A549 (cell line): Measurements from ENCODE around the gene PPP4C. TPM values are rescaled to one million over a fixed set of nuclear protein-coding genes. Genes with fewer than 3 reads are reported as not detected.

Experiments
- ATAC-seq, 2 experiments: fragments of 200-7000 bp in 1 of 2; fragments of >200 bp in 1 of 2; cut with Nextera tagmentation in 1 of 2; cut with Tn5 transposase in 1 of 2; 3 replicates each; pipeline versions ENCODE4 v1.8.0 to v1.9.1; 2018 to 2020; ENCODE audit warnings: mild to moderate bottlenecking in 1 of 2, moderate library complexity in 1 of 2
- CTCF ChIA-PET: fragments of 300-600 bp; sonication (Branson Sonifier 250); formaldehyde crosslinking; extraction: SDS; loops from one replicate; lab custom pipeline; 2021; ENCODE audit warnings: antibody characterized with exemption, inconsistent platforms; lab: Yijun Ruan, JAX
- POLR2A ChIA-PET: fragments of 350-600 bp; formaldehyde crosslinking; extraction: SDS; loops from one replicate; lab custom pipeline; 2021; ENCODE audit warnings: antibody characterized with exemption, inconsistent platforms; lab: Yijun Ruan, JAX
- DNase-seq, 2 experiments: peaks; one replicate each; pipeline versions ENCODE4 v3.0.0 to v3.0.0-alpha.2; 2011 to 2016; ENCODE audit warnings: low read depth in 1 of 2, low spot score in 1 of 2
- FAIRE-seq: peaks from 2 replicates; lab custom pipeline; 2011; peaks lifted over from hg19 to GRCh38; lab: Jason Lieb, UNC
- H3K27ac ChIP-seq, 2 experiments: fragments of >200 bp; sonication (Bioruptor Twin); formaldehyde crosslinking; 3 replicates each; pipeline ENCODE4 v1.5.1; 2016 to 2017
- H3K4me1 ChIP-seq: fragments of >200 bp; sonication (Bioruptor Twin); formaldehyde crosslinking; 3 replicates; pipeline ENCODE4 v1.6.1; 2016
- H3K4me2 ChIP-seq: fragments of >200 bp; sonication (Bioruptor Twin); formaldehyde crosslinking; 3 replicates; pipeline ENCODE4 v1.6.1; 2016
- H3K4me3 ChIP-seq: fragments of >200 bp; sonication (Bioruptor Twin); formaldehyde crosslinking; 3 replicates; pipeline ENCODE4 v1.5.1; 2016
- H3K9me3 ChIP-seq: fragments of >200 bp; sonication (Bioruptor Twin); formaldehyde crosslinking; 3 replicates; pipeline ENCODE4 v1.6.1; 2016
- BHLHE40 ChIP-seq: IDR thresholded peaks from 2 replicates; pipeline ENCODE4 v1.6.1; 2012; ENCODE audit warnings: low read depth, low read length, inconsistent platforms
- CBX8 ChIP-seq: fragments of 200-600 bp; sonication (generic); IDR thresholded peaks from 2 replicates; pipeline ENCODE4 v1.6.1; 2016
- CEBPB ChIP-seq, 2 experiments: fragments of >200 bp in 1 of 2; sonication (Bioruptor Twin) in 1 of 2; formaldehyde crosslinking in 1 of 2; IDR thresholded peaks; 2 replicates each; pipeline ENCODE4 v1.6.1; 2012 to 2016
- CTCF ChIP-seq: fragments of >200 bp; sonication (Bioruptor Twin); formaldehyde crosslinking; IDR thresholded peaks from 3 replicates; pipeline ENCODE4 v1.5.1; 2016
- EHF ChIP-seq: fragments of 250-450 bp; sonication (Bioruptor Pico); IDR thresholded peaks from 2 replicates; pipeline ENCODE4 v1.5.0; 2020; ENCODE audit warnings: mild to moderate bottlenecking
- ELK1 ChIP-seq: fragments of 150-350 bp; IDR thresholded peaks from 2 replicates; pipeline ENCODE4 v1.6.1; 2014; ENCODE audit warnings: low read depth, mild to moderate bottlenecking, low read length
- FOSB ChIP-seq: fragments of 250-450 bp; sonication (Bioruptor Pico); IDR thresholded peaks from 2 replicates; pipeline ENCODE4 v1.5.0; 2020; ENCODE audit warnings: mild to moderate bottlenecking, moderate library complexity
- FOSL2 ChIP-seq, 2 experiments: fragments of 450-650 bp in 1 of 2; fragments of >200 bp in 1 of 2; sonication (Bioruptor Twin) in 1 of 2; formaldehyde crosslinking; IDR thresholded peaks; 2 replicates each; pipeline versions ENCODE4 v1.5.0 to v1.6.1; 2016 to 2020; ENCODE audit warnings: mild to moderate bottlenecking in 1 of 2, moderate library complexity in 1 of 2
- HES2 ChIP-seq: fragments of >200 bp; sonication (Bioruptor Twin); formaldehyde crosslinking; IDR thresholded peaks from 2 replicates; pipeline ENCODE4 v1.6.1; 2016
- HMGXB4 ChIP-seq: fragments of 250-450 bp; sonication (Bioruptor Pico); IDR thresholded peaks from 2 replicates; pipeline ENCODE4 v1.5.0; 2021; ENCODE audit warnings: mild to moderate bottlenecking, moderate library complexity, borderline replicate concordance
- HOXB13 ChIP-seq: fragments of 250-450 bp; sonication (Bioruptor Pico); IDR thresholded peaks from 2 replicates; pipeline ENCODE4 v1.5.0; 2020; ENCODE audit warnings: low read depth, mild to moderate bottlenecking, moderate library complexity
- JUN ChIP-seq, 2 experiments: fragments of >200 bp; sonication (Bioruptor Twin); formaldehyde crosslinking; IDR thresholded peaks; 2 replicates in 1 of 2; 3 replicates in 1 of 2; pipeline ENCODE4 v1.6.1; 2016 to 2017
- JUNB ChIP-seq: fragments of >200 bp; sonication (Bioruptor Twin); formaldehyde crosslinking; IDR thresholded peaks from 2 replicates; pipeline ENCODE4 v1.6.1; 2016
- MAX ChIP-seq: IDR thresholded peaks from 2 replicates; pipeline ENCODE4 v1.6.1; 2012
- MYC ChIP-seq: IDR thresholded peaks from 2 replicates; pipeline ENCODE4 v1.6.1; 2012; ENCODE audit warnings: mild to moderate bottlenecking, inconsistent platforms, low read length, improper control_type of control experiment, borderline replicate concordance
- NFE2L2 ChIP-seq: fragments of 150-350 bp; conservative IDR thresholded peaks from 2 replicates; pipeline ENCODE4 v1.6.1; 2014; ENCODE audit warnings: low read length
- NR3C1 ChIP-seq: fragments of >200 bp; sonication (Bioruptor Twin); formaldehyde crosslinking; IDR thresholded peaks from 3 replicates; pipeline ENCODE4 v1.6.1; 2017
- PHF8 ChIP-seq: fragments of 200-600 bp; sonication (generic); IDR thresholded peaks from 2 replicates; pipeline ENCODE4 v1.6.1; 2016; ENCODE audit warnings: low read depth, mild to moderate bottlenecking, antibody characterized with exemption, moderate library complexity, borderline replicate concordance
- POLR2A ChIP-seq: IDR thresholded peaks from 2 replicates; pipeline ENCODE4 v1.6.1; 2012; ENCODE audit warnings: mild to moderate bottlenecking, low read length
- RAD21 ChIP-seq, 2 experiments: fragments of >200 bp in 1 of 2; sonication (Bioruptor Twin) in 1 of 2; formaldehyde crosslinking in 1 of 2; IDR thresholded peaks in 1 of 2; conservative IDR thresholded peaks in 1 of 2; 2 replicates in 1 of 2; 3 replicates in 1 of 2; pipeline ENCODE4 v1.6.1; 2012 to 2018; ENCODE audit warnings: inconsistent platforms in 1 of 2
- RNF2 ChIP-seq: fragments of 200-600 bp; sonication (generic); IDR thresholded peaks from 2 replicates; pipeline ENCODE4 v1.6.1; 2016; ENCODE audit warnings: low read depth, mild to moderate bottlenecking, antibody characterized with exemption, moderate library complexity, borderline replicate concordance
- SMC3 ChIP-seq: fragments of >200 bp; sonication (Bioruptor Twin); formaldehyde crosslinking; IDR thresholded peaks from 3 replicates; pipeline ENCODE4 v1.6.1; 2018; ENCODE audit warnings: inconsistent platforms
- TFCP2L1 ChIP-seq: fragments of 250-450 bp; sonication (Bioruptor Pico); IDR thresholded peaks from 2 replicates; pipeline ENCODE4 v1.5.0; 2021; ENCODE audit warnings: mild to moderate bottlenecking
- ZC3H11A ChIP-seq: fragments of 450-650 bp; IDR thresholded peaks from 2 replicates; pipeline ENCODE4 v1.6.1; 2014; ENCODE audit warnings: antibody characterized with exemption, mild to moderate bottlenecking
- ZFP36 ChIP-seq: fragments of 450-650 bp; IDR thresholded peaks from 2 replicates; pipeline ENCODE4 v1.6.1; 2014; ENCODE audit warnings: borderline replicate concordance; ENCODE audit not compliant: partially characterized antibody
- WGBS: methylation state at CpG from one replicate; pipeline ENCODE4 v1.1.6; 2017; ENCODE audit errors: missing lambda C conversion rate; 5-methylcytosine and 5-hydroxymethylcytosine counted together
- polyA plus RNA-seq, 4 experiments: library from polyadenylated mRNA; depleted of rRNA in 3 of 4; stranded (reverse); fragments of >200 nt; fragmentation: RNase III in 1 of 4; extraction: RNeasy Plus Mini Kit Qiagen cat#74134 plus additional on column Dnase treatment in 1 of 4; gene quantifications; 2 replicates in 3 of 4; 3 replicates in 1 of 4; pipeline ENCODE4 v1.2.3, GENCODE V29; 2011 to 2017

The PPP4C gene
- polyA plus RNA-seq, 2 of the 4 experiments (the other 2 are of a cell fraction), result 102 to 115 TPM

GRCh38 chr16:30090610-30091331 is 15.0 kb downstream of the PPP4C start:
- TF ChIP-seq EHF (CRISPR knock-in tag), result no peak
- no peak for TF ChIP-seq CEBPB (IDR thresholded peaks at IDR 0.05)
- TF ChIP-seq TFCP2L1 (CRISPR knock-in tag), result no peak
- no peak for TF ChIP-seq FOSB (CRISPR knock-in tag)
- no peak for TF ChIP-seq HMGXB4
- no peak for TF ChIP-seq JUN (IDR thresholded peaks at IDR 0.05)
- no peak for TF ChIP-seq ZFP36
- TF ChIP-seq JUNB, result no peak
- no peak for TF ChIP-seq NR3C1
- TF ChIP-seq MAX, result no peak
- no peak for TF ChIP-seq PHF8
- no peak for TF ChIP-seq POLR2A
- no peak for TF ChIP-seq ZC3H11A
- no peak for TF ChIP-seq FOSL2 (IDR thresholded peaks at IDR 0.05)
- no peak for TF ChIP-seq FOSL2 (CRISPR knock-in tag; IDR thresholded peaks at IDR 0.05)
- TF ChIP-seq CBX8, result no peak
- Histone ChIP-seq H3K4me2 (peak overlapping the region; percentile 88; the same call in 1 of the 3 replicates), H3K4me1 (peaks cover 26% of the 10 kb centered on the region), H3K4me3 (no peak overlapping the region; the same call in 2 of the 3 replicates), H3K27ac (peak overlapping the region in 1 of 2 experiments; percentile 94; a peak in 3 of 6 replicates), H3K9me3 (no peaks in the 10 kb centered on the region)
- DNase-seq (no peak), ATAC-seq (no peak), FAIRE-seq (no peak)
- WGBS, result 90% methylated on average over 19 of the region's 26 CpGs
- ChIA-PET CTCF (interaction anchor here (0.6 to 9.6 kb wide), 21 partner anchors 10 to 547 kb away, joined by 3 to 153 read pairs (median 6); partner anchors contain the start of genes ALDOA, GDPD3, PPP4C and TAOK2), POLR2A (interaction anchor here (1.8 to 4.9 kb wide), 2 partner anchors 14 to 25 kb away, joined by 7 to 67 read pairs; partner anchors contain the start of gene ALDOA)

GRCh38 chr16:30091474-30092372 is 15.9 kb downstream of the PPP4C start, which contains the start of gene TBX6:
TSS of gene TBX6 (minus strand) at chr16:30091924. CDS start at chr16:30091193, 731 bp downstream.
- Histone ChIP-seq H3K4me2 (peak within 1 kb of the TSS; percentile 88), H3K27ac (peak within 1 kb of the TSS; percentile 79 to 94), H3K4me1 (peaks cover 29% of the 10 kb centered on the region), H3K4me3 (peak within 1 kb of the TSS; percentile 59), H3K9me3 (0 out of 3 replicates have a peak, but pooled peaks cover under 1% of the 10 kb centered on the region)
- FAIRE-seq, result no peak
- ATAC-seq, result peak; percentile 80 to 93
- DNase-seq, result peak; percentile 90 to 91
- CTCF ChIA-PET, result interaction anchor here (0.6 to 9.6 kb wide), 50 partner anchors 8 to 551 kb away, joined by 3 to 153 read pairs (median 6); partner anchors contain the start of genes ALDOA, DCTPP1, GDPD3 and PPP4C
- POLR2A ChIA-PET, result interaction anchor here (0.6 to 4.9 kb wide), 5 partner anchors 15 to 326 kb away, joined by 3 to 67 read pairs (median 4); partner anchors contain the start of gene ALDOA
- WGBS, result 18% methylated on average over 27 of the region's 76 CpGs
- TF ChIP-seq POLR2A (peak; percentile 53), MAX (peak; percentile 64; the same call in 1 of the 2 replicates), MYC (no peak; the same call in 1 of the 2 replicates), NFE2L2 (no peak), ELK1 (no peak), HOXB13 (no peak), BHLHE40 (no peak), HMGXB4 (no peak), JUN (IDR thresholded peaks at IDR 0.05) (peak in 1 of 2 experiments; percentile 47; a peak in 1 of 5 replicates), SMC3 (peak; percentile 50), RNF2 (no peak; the same call in 1 of the 2 replicates), HES2 (no peak), RAD21 (conservative IDR thresholded peaks at IDR 0.05 in 1 of 2, IDR thresholded peaks at IDR 0.05 in 1 of 2) (peak; percentile 76 to 82), CTCF (peak; percentile 49; the same call in 2 of the 3 replicates)
